Superior temporal gyrus (tissue), 1 donor: ENCODE results near the gene TRDN.
"Not testable (repeated sequence)": the region's sequence is repeated elsewhere in the genome, so short reads cannot be mapped to it uniquely, and the experiment has no call there.

ENCODE experiments used
- DNase-seq: peaks from one replicate; pipeline ENCODE4 v3.0.0-alpha.2; 2016; ENCODE audit errors: extremely low spot score

Gene TRDN

GRCh38 chr6:123562264-123562663 lies 74.5 kb downstream of the TRDN start:
- no peak for DNase-seq

- DNase-seq = not testable (repeated sequence)
These were observed 76.9 kb downstream of the TRDN start for GRCh38 chr6:123559816-123560215.

GRCh38 chr6:123557474-123557873 lies 79.3 kb downstream of the TRDN start:
- DNase-seq = not testable (repeated sequence)

- DNase-seq = no peak
These were observed 84.6 kb downstream of the TRDN start for GRCh38 chr6:123551939-123552707.

- DNase-seq = no peak
These were observed 86.6 kb downstream of the TRDN start for GRCh38 chr6:123550052-123550617.

- no peak for DNase-seq
These were observed 87.3 kb downstream of the TRDN start for GRCh38 chr6:123549476-123549875.

GRCh38 chr6:123547216-123547978 lies 89.4 kb downstream of the TRDN start:
- no peak for DNase-seq

GRCh38 chr6:123546537-123546936 lies 90.2 kb downstream of the TRDN start:
- no peak for DNase-seq

- DNase-seq = no peak
These were observed 95.3 kb downstream of the TRDN start for GRCh38 chr6:123541462-123541861.

- no peak for DNase-seq
These were observed 102.7 kb downstream of the TRDN start for GRCh38 chr6:123533862-123534648.

- no peak for DNase-seq
These were observed 106.9 kb downstream of the TRDN start for GRCh38 chr6:123529843-123530242.

- DNase-seq = no peak
These were observed 107.7 kb downstream of the TRDN start for GRCh38 chr6:123529058-123529457.

- DNase-seq = no peak
These were observed 109.3 kb downstream of the TRDN start for GRCh38 chr6:123527406-123527805.

GRCh38 chr6:123526128-123526527 lies 110.6 kb downstream of the TRDN start:
- DNase-seq = no peak

- DNase-seq = no peak
These were observed 112.0 kb downstream of the TRDN start for GRCh38 chr6:123524781-123525180.

GRCh38 chr6:123520217-123520616 lies 116.5 kb downstream of the TRDN start:
- no peak for DNase-seq

GRCh38 chr6:123519189-123519505 lies 117.6 kb downstream of the TRDN start:
- no peak for DNase-seq

- no peak for DNase-seq
These were observed 118.1 kb downstream of the TRDN start for GRCh38 chr6:123518441-123519188.

GRCh38 chr6:123515715-123516114 lies 121.0 kb downstream of the TRDN start:
- no peak for DNase-seq

GRCh38 chr6:123509112-123509511 lies 127.6 kb downstream of the TRDN start:
- no peak for DNase-seq

- DNase-seq = no peak
These were observed 128.5 kb downstream of the TRDN start for GRCh38 chr6:123508290-123508689.
